Femur (tissue), 1 donor: Measurements from ENCODE around the gene MSRB3.
A peak's percentile ranks its signal among the peaks of the same experiment; 100 is the strongest.
"Not testable (repeated sequence)": the region's sequence is repeated elsewhere in the genome, so short reads cannot be mapped to it uniquely, and the experiment has no call there.

ENCODE experiments used
- DNase-seq: peaks from one replicate; pipeline ENCODE4 v3.0.0-alpha.2; 2017

MSRB3 gene

GRCh38 chr12:65278576-65279368 lies at the start of gene MSRB3:
Gene MSRB3, plus strand, starts transcription at chr12:65278683. Its CDS starts 29,897 bp downstream, at chr12:65308580.
- DNase-seq = peak; percentile 86

GRCh38 chr12:65229441-65229840 lies 49.0 kb upstream of the MSRB3 start:
- DNase-seq = no peak

- no peak for DNase-seq
Observed at GRCh38 chr12:65232476-65233077, 45.9 kb upstream of the MSRB3 start.

GRCh38 chr12:65237153-65237552 lies 41.3 kb upstream of the MSRB3 start:
- DNase-seq = no peak

- DNase-seq = no peak
Observed at GRCh38 chr12:65238609-65239008, 39.9 kb upstream of the MSRB3 start.

- DNase-seq = no peak
Observed at GRCh38 chr12:65248656-65249633, 29.5 kb upstream of the MSRB3 start.

- DNase-seq = no peak
Observed at GRCh38 chr12:65252515-65252914, 26.0 kb upstream of the MSRB3 start.

- no peak for DNase-seq
Observed at GRCh38 chr12:65257986-65258385, 20.5 kb upstream of the MSRB3 start.

- no peak for DNase-seq
Observed at GRCh38 chr12:65259501-65259900, 19.0 kb upstream of the MSRB3 start.

GRCh38 chr12:65263777-65264176 lies 14.7 kb upstream of the MSRB3 start:
- no peak for DNase-seq

- no peak for DNase-seq
Observed at GRCh38 chr12:65266408-65266807, 12.1 kb upstream of the MSRB3 start.

- no peak for DNase-seq
Observed at GRCh38 chr12:65269603-65270002, 8.9 kb upstream of the MSRB3 start.

GRCh38 chr12:65274602-65275272 lies 3.7 kb upstream of the MSRB3 start:
- DNase-seq = no peak

- no peak for DNase-seq
Observed at GRCh38 chr12:65275627-65276026, 2.9 kb upstream of the MSRB3 start.

GRCh38 chr12:65276916-65277530 lies 1.5 kb upstream of the MSRB3 start:
- DNase-seq = no peak

- no peak for DNase-seq
Observed at GRCh38 chr12:65277994-65278575, 398 bp upstream of the MSRB3 start.

GRCh38 chr12:65279369-65280112 lies 1.1 kb downstream of the MSRB3 start:
- no peak for DNase-seq

GRCh38 chr12:65280306-65280705 lies 1.8 kb downstream of the MSRB3 start:
- DNase-seq = no peak

- DNase-seq = no peak
Observed at GRCh38 chr12:65282840-65283239, 4.4 kb downstream of the MSRB3 start.

GRCh38 chr12:65285532-65285931 lies 7.0 kb downstream of the MSRB3 start:
- DNase-seq = not testable (repeated sequence)

- no peak for DNase-seq
Observed at GRCh38 chr12:65287426-65287825, 8.9 kb downstream of the MSRB3 start.
